OCI-LY7 (cell line): Measurements from ENCODE around the gene MICAL3. TPM values are rescaled to one million over a fixed set of nuclear protein-coding genes. Genes with fewer than 3 reads are reported as not detected.

Experiments used
- BruUV-seq: library from RNA; stranded (reverse); fragments of 400-500 nt; replicated peaks from 2 replicates; lab custom pipeline; 2021; lab: Mats Ljungman, UMichigan
- CTCF ChIA-PET: fragments of 300-600 bp; sonication (Branson Sonifier 250); formaldehyde crosslinking; loops from one replicate; lab custom pipeline; 2022; ENCODE audit warnings: antibody characterized with exemption; ENCODE audit not compliant: unreplicated experiment; lab: Charles Lee
- POLR2A ChIA-PET: fragments of 300-600 bp; sonication (Branson Sonifier 250); formaldehyde crosslinking; loops from one replicate; lab custom pipeline; 2022; ENCODE audit warnings: antibody characterized with exemption; lab: Charles Lee
- DNase-seq: peaks from one replicate; pipeline ENCODE4 v3.0.0-alpha.2; 2015; ENCODE audit warnings: low spot score
- H2AFZ ChIP-seq: fragments of 200-600 bp; sonication (generic), shearing (Covaris generic); 2 replicates; pipeline ENCODE4 v1.6.1; 2014; ENCODE audit warnings: mild to moderate bottlenecking, antibody characterized with exemption, low read length, moderate library complexity
- H3K27ac ChIP-seq: fragments of 200-600 bp; sonication (generic); 2 replicates; pipeline ENCODE4 v1.5.1; 2014; ENCODE audit warnings: mixed run types, low read depth, mild to moderate bottlenecking, moderate library complexity, low read length, inconsistent platforms; ENCODE audit not compliant: poor library complexity, severe bottlenecking
- H3K36me3 ChIP-seq: fragments of 200-600 bp; sonication (generic); 2 replicates; pipeline ENCODE4 v1.6.1; 2014; ENCODE audit warnings: mild to moderate bottlenecking, antibody characterized with exemption, low read length, moderate library complexity, mixed read lengths; ENCODE audit not compliant: insufficient read depth
- H3K4me1 ChIP-seq: fragments of 200-600 bp; sonication (generic); 2 replicates; pipeline ENCODE4 v1.5.1; 2014; ENCODE audit warnings: mild to moderate bottlenecking, low read length; ENCODE audit not compliant: insufficient read depth, poor library complexity, severe bottlenecking
- H3K4me2 ChIP-seq: fragments of 200-600 bp; sonication (generic); 2 replicates; pipeline ENCODE4 v1.6.1; 2014; ENCODE audit warnings: mild to moderate bottlenecking, low read length
- H3K4me3 ChIP-seq: fragments of 200-600 bp; sonication (generic); 2 replicates; pipeline ENCODE4 v1.5.1; 2014; ENCODE audit warnings: mild to moderate bottlenecking, low read depth, low read length; ENCODE audit not compliant: poor library complexity, severe bottlenecking
- H3K79me2 ChIP-seq: fragments of 200-600 bp; sonication (generic); 2 replicates; pipeline ENCODE4 v1.6.1; 2016; ENCODE audit warnings: low read depth, mild to moderate bottlenecking, low read length, moderate library complexity, mixed read lengths; ENCODE audit not compliant: insufficient read depth
- H3K9me2 ChIP-seq: fragments of 200-600 bp; sonication (generic); 2 replicates; pipeline ENCODE4 v1.6.1; 2016; ENCODE audit warnings: mild to moderate bottlenecking, low read length, mixed read lengths; ENCODE audit not compliant: insufficient read depth
- H3K9me3 ChIP-seq: fragments of 200-600 bp; sonication (generic); 2 replicates; pipeline ENCODE4 v1.6.1; 2014; ENCODE audit warnings: mild to moderate bottlenecking, mixed run types, low read length, mixed read lengths
- H4K20me1 ChIP-seq: fragments of 200-600 bp; sonication (generic); 2 replicates; pipeline ENCODE4 v1.6.1; 2014; ENCODE audit warnings: mild to moderate bottlenecking, antibody characterized with exemption, low read length, moderate library complexity, mixed read lengths; ENCODE audit not compliant: insufficient read depth
- CTCF ChIP-seq: fragments of 200-600 bp; sonication (generic); conservative IDR thresholded peaks from 2 replicates; pipeline ENCODE4 v1.5.1; 2014; ENCODE audit warnings: mild to moderate bottlenecking, antibody characterized with exemption, low read length, moderate library complexity, mixed read lengths
- EZH2phosphoT487 ChIP-seq: fragments of 200-600 bp; sonication (generic); IDR thresholded peaks from 2 replicates; pipeline ENCODE4 v1.6.1; 2018; ENCODE audit warnings: low read depth, borderline replicate concordance, mild to moderate bottlenecking, mixed run types, antibody characterized with exemption, low read length, moderate library complexity, mixed read lengths
- intact Hi-C: fragments of 100-400 bp; cut with micrococcal nuclease; formaldehyde crosslinking; loops from one replicate; pipeline ENCODE4 v1.10.0; 2022; ENCODE audit not compliant: unreplicated experiment
- total RNA-seq, 2 experiments: library from RNA; depleted of rRNA in 1 of 2; stranded (reverse); fragments of >200 nt in 1 of 2; shearing (Covaris generic) in 1 of 2; gene quantifications; 2 replicates each; pipeline ENCODE4 v1.2.3, GENCODE V29; 2014 to 2022

MICAL3 gene
- total RNA-seq, 2 experiments from 2014 or later, result 80.9 to 210 TPM

DNA sequence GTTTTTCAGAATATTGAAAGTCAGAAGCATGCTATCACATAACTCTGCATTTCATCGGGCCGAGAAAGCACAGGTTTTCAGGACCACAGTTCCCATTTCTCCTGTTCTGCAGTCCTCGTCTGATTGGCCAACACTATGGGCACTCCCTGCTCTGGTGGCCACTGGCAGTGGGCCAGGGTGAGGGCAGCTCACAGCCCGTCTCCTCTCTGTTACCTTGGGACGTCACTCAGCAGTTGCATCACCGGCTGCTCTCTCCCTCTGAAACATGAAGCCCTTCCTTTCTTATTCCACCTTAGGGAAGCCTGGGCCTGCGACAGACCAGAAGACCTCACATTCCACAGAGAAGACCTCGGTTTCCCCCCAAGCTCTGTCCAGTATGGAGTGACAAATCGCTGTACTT, 11.4 kb upstream of the MICAL3 start:
- POLR2A ChIA-PET, result no interaction called here
- CTCF ChIA-PET, result no interaction called here

DNA sequence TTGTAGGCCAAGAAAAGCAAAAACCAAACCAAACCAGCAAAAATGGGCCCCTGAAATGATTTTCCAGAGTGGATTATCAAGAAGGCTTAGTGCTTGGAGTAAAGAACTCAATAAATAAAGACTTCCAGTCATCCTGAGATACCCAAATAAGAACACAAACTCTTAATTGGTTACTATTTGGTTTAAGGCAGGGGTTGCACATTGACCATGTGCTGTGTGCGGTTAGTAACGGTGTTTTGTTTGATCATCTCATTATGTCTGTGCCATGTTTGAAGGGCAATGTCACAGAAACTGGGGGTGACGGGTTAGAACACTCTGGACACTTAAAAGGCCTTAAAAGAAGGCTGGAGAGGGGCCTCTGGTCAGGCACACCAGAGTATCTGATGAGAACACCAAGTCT, 9.7 kb upstream of the MICAL3 start:
- CTCF ChIA-PET, result no interaction called here
- DNase-seq, result no peak

More for the DNA sequence above, 11.4 kb upstream of the MICAL3 start:
- no peak overlapping the region for H3K4me3 ChIP-seq
- no peaks in the 10 kb centered on the region for H3K9me3 ChIP-seq
- H3K79me2 ChIP-seq, result no peaks in the 10 kb centered on the region
- no peak for DNase-seq
- no peak for TF ChIP-seq CTCF
- no peak for TF ChIP-seq EZH2phosphoT487
- H3K27ac ChIP-seq, result no peak overlapping the region
- no peaks in the 10 kb centered on the region for H3K9me2 ChIP-seq
- H2AFZ ChIP-seq, result no peak overlapping the region
- H4K20me1 ChIP-seq, result no peaks in the 10 kb centered on the region
- H3K4me2 ChIP-seq, result no peak overlapping the region
- H3K4me1 ChIP-seq, result peaks cover 15% of the 10 kb centered on the region
- BruUV-seq, result no TSS peak
- no peaks in the 10 kb centered on the region for H3K36me3 ChIP-seq
- intact Hi-C loops, result no loop called here

More for the DNA sequence above, 9.7 kb upstream of the MICAL3 start:
- Histone ChIP-seq H4K20me1 (no peaks in the 10 kb centered on the region), H3K4me1 (peaks cover 31% of the 10 kb centered on the region), H3K36me3 (no peaks in the 10 kb centered on the region), H3K27ac (no peak overlapping the region), H3K79me2 (no peaks in the 10 kb centered on the region), H2AFZ (no peak overlapping the region), H3K9me3 (no peaks in the 10 kb centered on the region), H3K9me2 (no peaks in the 10 kb centered on the region), H3K4me2 (no peak overlapping the region), H3K4me3 (no peak overlapping the region)
- TF ChIP-seq CTCF (no peak), EZH2phosphoT487 (no peak)
- intact Hi-C loops, result no loop called here
- POLR2A ChIA-PET, result interaction anchor here (0.8 to 3.0 kb wide), 5 partner anchors 10 to 42 kb away, joined by 3 to 10 read pairs (median 4); no protein-coding TSS in a partner anchor
- BruUV-seq, result no TSS peak
